ENCODE results near the gene TBC1D22A.

DNA sequence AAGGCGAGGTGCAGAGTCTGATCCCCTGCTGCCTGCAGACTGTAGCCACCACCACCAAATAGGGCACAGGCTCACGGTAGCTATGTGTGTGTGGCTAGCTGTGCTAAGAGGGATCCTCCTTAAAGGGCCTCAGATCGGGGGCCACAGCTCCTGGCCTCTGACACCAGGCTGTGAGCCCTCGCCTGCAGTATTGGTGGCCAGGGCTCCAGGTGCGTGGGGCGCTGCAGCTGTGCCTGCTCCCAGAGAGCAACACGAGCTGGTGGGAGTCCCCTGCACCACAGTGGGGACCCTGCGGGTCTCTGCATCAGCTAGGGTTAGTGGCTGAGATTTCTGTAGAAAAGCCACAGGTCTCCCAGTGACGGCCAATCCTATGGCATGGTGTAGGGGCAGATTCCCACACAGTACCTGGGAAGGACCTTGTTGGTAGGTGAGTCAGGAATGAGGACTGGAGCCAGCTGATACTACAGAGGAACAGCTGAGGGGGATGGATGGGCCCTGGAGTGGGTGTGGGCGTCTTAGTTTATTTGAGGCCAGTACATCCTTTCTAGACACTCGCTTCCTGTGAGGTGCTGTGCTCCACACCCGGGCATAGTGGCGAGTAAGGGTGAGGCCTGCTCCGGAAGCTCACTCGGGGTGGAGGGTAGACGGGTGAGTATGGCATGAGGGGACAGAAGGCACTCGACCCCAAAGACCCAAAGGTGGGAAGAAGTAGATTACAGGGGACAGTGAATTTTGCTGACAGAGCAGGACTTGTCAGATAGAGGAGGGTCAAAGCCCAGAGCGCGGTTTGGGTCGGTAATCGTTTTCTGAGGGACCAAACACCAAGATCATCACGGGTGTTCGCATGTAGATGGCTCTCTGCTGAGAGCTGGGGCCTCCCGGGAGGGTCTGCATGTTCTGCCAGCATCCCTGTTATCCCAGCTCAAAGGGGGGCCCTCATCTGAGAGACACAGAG lies 212.5 kb downstream of the TBC1D22A start:
- TF ChIP-seq EZH2 (optimal IDR thresholded peaks at IDR 0.05; ENCODE audit: low read depth, low read length) = no peak
- TF ChIP-seq CTCF (IDR thresholded peaks at IDR 0.05; ENCODE audit: low read length) = no peak
- no peak for TF ChIP-seq EZH2phosphoT487 (IDR thresholded peaks at IDR 0.05; ENCODE audit: low read length)
